Measurements from ENCODE around the gene LCN15. TPM values are rescaled to one million over a fixed set of nuclear protein-coding genes. Genes with fewer than 3 reads are reported as not detected.
"Not testable (repeated sequence)": the region's sequence is repeated elsewhere in the genome, so short reads cannot be mapped to it uniquely, and the experiment has no call there.

The LCN15 gene
- total RNA-seq, 4 donors from 2014 or later: 1.5 to 9.3 TPM; not detected in 2

GRCh38 chr9:136791516-136792276, 27.4 kb upstream of the LCN15 start:
- TF ChIP-seq, protein P1, sequence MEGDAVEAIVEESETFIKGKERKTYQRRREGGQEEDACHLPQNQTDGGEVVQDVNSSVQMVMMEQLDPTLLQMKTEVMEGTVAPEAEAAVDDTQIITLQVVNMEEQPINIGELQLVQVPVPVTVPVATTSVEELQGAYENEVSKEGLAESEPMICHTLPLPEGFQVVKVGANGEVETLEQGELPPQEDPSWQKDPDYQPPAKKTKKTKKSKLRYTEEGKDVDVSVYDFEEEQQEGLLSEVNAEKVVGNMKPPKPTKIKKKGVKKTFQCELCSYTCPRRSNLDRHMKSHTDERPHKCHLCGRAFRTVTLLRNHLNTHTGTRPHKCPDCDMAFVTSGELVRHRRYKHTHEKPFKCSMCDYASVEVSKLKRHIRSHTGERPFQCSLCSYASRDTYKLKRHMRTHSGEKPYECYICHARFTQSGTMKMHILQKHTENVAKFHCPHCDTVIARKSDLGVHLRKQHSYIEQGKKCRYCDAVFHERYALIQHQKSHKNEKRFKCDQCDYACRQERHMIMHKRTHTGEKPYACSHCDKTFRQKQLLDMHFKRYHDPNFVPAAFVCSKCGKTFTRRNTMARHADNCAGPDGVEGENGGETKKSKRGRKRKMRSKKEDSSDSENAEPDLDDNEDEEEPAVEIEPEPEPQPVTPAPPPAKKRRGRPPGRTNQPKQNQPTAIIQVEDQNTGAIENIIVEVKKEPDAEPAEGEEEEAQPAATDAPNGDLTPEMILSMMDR (IDR thresholded peaks at IDR 0.05): peak; percentile 66 to 100 (median 96)
- peak; percentile 51 to 63 for TF ChIP-seq POLR2A (IDR thresholded peaks at IDR 0.05)
- no peaks in the 10 kb centered on the region for H3K36me3 ChIP-seq
- H3K27ac ChIP-seq: peak overlapping the region; percentile 96 to 99 (median 97)
- peaks cover 2 to 69% (median 12%) of the 10 kb centered on the region in 4 donors for H3K4me1 ChIP-seq
- H3K27me3 ChIP-seq: no peaks in the 10 kb centered on the region
- peak; percentile 52 to 89 (median 88) for DNase-seq
- peak overlapping the region; percentile 59 to 73 (median 64) for H3K4me3 ChIP-seq
- H3K9me3 ChIP-seq: no peaks in the 10 kb centered on the region

DNA sequence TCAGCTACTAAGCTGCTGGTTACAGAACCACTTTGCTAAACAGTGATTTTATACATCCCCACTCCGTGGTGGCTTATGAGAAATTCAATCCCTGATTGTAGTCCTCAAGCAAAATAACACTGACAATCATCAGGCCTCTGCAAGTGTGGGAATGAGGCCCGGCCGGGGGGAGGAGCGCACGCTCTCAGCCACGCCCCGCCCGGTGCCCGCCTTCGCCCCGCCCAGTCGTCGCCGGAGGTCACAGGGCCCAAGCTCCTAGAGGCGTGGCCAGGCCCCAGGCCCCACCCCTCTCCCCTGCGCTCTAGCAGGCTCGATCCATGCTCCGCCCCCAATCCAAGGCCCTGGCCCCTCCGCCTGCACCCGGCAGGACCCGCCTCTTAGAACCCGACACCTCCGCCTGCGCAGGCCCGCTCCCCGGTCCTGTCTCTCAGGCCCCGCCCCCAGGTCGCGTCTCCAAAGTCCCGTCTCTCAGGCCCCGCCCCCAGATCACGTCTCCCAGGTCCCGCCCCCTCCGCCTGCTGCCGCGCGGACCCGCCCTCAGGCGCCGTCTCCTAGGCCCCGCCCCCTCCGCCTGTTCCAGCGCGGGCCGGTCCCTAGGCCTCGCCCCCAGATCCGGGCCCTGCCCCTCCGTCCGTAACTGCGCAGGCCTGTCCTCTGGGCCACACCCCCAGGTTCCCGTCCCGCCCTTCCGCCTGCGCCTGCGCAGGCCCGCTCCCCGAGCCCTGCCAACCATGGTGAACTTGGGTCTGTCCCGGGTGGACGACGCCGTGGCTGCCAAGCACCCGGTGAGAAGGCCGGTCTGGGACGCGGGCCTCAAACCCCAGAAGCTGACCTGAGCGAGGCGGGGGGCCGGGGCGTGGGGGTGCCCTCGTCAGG, 26.6 kb upstream of the LCN15 start, which contains the start of gene TMEM141:
TMEM141 (plus strand) TSS at position 705 of the 876 bp plus-strand sequence; CDS start at position 732, 27 bp downstream.
- Histone ChIP-seq H3K9me3 (no peaks in the 10 kb centered on the region), H3K36me3 (no peaks in the 10 kb centered on the region), H3K27ac (peak within 1 kb of the TSS; percentile 96 to 99 (median 97)), H3K27me3 (no peaks in the 10 kb centered on the region), H3K4me3 (peak within 1 kb of the TSS; percentile 59 to 73 (median 64)), H3K4me1 (peaks cover 2 to 70% (median 12%) of the 10 kb centered on the region in 4 donors)
- peak; percentile 100 for DNase-seq
- TF ChIP-seq, protein P1 (IDR thresholded peaks at IDR 0.05): peak in 1 of 6 experiments; percentile 17
- TF ChIP-seq POLR2A (IDR thresholded peaks at IDR 0.05): peak; percentile 81 to 95

DNA sequence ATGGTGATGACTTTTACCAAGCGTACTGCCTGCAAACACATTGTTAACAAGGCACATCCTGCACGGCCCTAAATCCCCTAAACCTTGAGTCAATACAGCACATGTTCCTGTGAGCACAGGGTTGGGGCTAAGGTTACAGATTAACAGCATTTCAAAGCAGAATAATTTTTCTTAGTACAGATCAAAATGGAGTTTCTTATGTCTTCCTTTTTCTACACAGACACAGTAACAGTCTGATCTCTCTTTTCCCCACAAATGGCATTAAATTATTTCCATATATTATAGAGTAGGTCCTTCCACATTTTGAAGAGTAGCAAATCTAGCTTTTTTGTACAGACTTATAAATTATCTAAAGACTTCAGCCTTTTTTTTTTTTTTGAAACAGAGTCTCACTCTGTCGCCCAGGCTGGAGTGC, 25.2 kb upstream of the LCN15 start:
- no peak for DNase-seq
- H3K4me1 ChIP-seq: peaks cover 2 to 62% (median 12%) of the 10 kb centered on the region in 4 donors
- no peak overlapping the region for H3K4me3 ChIP-seq

GRCh38 chr9:136788644-136789522, 24.6 kb upstream of the LCN15 start:
- H3K36me3 ChIP-seq, H3K9me3 ChIP-seq, H3K27me3 ChIP-seq: not testable (repeated sequence)
- H3K4me3 ChIP-seq: peak overlapping the region in 2 of 4 donors; percentile 12 to 30
- H3K4me1 ChIP-seq: peaks cover 2 to 60% (median 12%) of the 10 kb centered on the region in 4 donors
- TF ChIP-seq, protein P1 (IDR thresholded peaks at IDR 0.05): peak in 2 of 6 experiments; percentile 11 to 33
- peak; percentile 11 to 51 for TF ChIP-seq POLR2A (IDR thresholded peaks at IDR 0.05)
- peak overlapping the region in 3 of 4 donors; percentile 79 to 99 (median 98) for H3K27ac ChIP-seq
- DNase-seq: peak in 1 of 3 donors; percentile 57

More for the DNA sequence above, 25.2 kb upstream of the LCN15 start:
- Histone ChIP-seq H3K27me3 (no peaks in the 10 kb centered on the region), H3K36me3 (no peaks in the 10 kb centered on the region), H3K27ac (peak overlapping the region in 3 of 4 donors; percentile 96 to 99 (median 98)), H3K9me3 (no peaks in the 10 kb centered on the region)
- TF ChIP-seq POLR2A (IDR thresholded peaks at IDR 0.05): no peak
- TF ChIP-seq, protein P1 (IDR thresholded peaks at IDR 0.05): no peak

Data from Peyer's patch (tissue), 4 donors.